ENCODE measurements around the gene SLC16A14. TPM values are rescaled to one million over a fixed set of nuclear protein-coding genes. Genes with fewer than 3 reads are reported as not detected.

SLC16A14 gene
- total RNA-seq, 1 donor from 2014 or later, result under 0.01 TPM

DNA sequence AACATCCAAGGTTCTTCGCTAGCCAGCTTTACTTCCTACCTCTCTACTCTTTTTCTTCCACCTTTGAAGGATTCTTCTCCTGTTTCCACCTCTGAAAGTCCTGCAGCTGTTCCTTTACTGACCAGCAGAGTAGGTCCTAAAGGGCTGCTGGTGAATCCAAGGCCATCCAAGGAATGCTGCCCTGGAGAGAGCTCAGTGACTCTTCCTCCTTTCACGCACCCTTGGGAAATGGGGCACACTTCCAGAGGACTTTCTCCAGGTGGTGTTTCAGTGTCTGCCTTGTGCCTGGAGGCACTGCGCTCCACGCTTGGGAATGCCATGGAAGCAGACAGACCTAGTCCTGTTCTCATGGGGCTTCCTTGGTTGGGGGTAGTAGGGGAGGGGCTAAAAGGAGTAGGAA, 45.4 kb downstream of the SLC16A14 start:
- no peak for DNase-seq

DNA sequence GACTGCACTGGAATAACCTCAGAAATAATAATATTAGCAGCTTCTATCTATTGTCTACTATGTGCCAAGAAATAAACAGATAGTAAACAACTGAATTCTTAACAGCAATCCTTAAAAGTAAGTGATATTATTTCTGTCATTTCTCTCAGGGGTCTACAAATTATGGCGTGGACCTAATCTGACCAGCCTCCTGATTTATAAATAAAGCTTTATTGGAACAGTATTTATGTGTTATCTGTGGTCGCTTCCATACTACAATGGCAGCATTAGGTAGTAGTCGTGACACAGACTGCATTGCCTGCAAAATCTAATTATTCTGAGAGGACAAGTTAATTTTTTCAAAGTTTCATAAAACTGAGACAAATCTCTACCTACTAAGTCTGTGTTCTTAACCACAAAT, 49.0 kb downstream of the SLC16A14 start:
- no peak for DNase-seq

DNA sequence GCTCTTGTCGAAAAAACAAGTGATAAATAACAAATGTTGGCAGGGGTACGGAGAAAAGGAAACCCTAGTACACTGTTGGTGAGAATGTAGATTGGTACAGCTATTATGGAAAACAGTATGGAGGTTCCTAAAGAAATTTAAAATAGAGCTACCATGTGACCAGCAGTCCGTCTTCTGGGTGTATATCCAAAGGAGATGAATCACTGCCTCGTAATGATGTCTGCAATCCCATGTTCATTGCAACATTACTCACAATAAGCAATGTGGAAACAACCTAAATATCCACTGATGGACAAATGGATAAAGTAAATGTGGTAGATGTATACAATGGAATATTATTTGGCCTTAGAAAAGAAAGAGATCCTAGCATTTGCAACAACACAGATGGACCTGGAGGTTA, 50.6 kb downstream of the SLC16A14 start:
- DNase-seq, result no peak

DNA sequence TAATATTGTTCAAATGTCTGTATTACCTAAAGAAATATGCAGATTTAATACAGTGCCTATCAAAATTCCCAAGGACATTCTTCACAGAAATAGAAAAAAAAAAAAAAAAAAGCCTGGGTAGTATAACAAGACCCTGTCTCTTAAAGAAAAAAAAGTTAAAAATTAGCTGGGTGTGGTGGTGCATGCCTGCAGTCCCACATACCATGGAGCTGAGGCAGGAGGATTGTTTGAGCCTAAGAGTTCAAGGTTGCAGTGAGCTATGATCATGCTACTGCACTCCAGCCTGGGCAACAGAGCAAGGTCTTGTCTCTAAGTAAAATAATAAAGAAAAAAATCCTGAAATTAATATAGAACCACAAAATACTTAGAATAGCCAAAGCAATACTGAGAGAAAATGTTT, 51.9 kb downstream of the SLC16A14 start:
- DNase-seq, result no peak

DNA sequence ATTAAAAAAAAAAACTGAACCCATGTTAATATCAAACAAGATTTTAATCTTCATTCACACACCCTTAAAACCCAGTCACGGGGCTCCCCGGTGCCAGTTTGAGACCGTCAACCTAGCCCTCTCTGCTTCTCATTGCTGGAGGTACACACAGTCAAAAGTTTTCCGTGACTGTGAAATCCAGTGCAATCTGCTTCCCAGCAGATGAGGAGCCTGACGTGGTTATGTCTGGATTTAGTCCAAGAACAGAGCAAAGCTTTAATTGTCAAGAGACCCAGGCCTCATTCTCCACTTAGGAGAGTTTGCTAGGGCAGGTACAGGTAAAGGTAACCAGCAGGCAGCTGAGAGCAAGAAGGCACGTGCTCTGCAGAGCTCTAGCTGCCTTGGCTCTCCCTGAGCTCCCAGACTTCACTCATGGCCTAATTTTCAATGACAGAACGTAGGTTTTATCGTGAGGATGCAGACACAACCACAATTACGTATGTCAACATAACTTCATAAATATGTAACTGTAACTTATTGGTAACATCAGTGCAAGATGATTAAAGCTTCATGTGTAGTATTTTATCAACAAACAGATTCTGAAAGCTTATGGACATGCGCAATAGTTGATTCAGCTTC, 56.3 kb downstream of the SLC16A14 start:
- no peak for DNase-seq

DNA sequence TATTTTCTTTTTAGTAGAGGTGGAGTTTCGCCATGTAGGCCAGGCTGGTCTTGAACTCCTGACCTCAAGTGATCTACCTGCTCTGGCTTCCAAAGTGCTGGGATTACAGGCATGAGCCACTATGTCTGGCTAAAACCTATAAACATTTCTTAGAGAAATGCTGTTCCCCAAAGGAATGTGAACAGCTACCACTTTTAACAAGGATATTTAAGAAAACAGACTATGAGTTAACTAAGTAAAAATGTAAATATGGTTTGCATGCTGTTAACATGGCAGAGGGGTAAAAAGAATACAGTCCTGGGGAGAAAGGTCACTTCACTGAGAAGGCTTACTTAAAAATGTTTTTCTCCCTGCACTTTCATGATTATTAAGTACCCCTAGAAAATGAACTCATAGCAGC, 57.1 kb downstream of the SLC16A14 start:
- DNase-seq, result no peak

DNA sequence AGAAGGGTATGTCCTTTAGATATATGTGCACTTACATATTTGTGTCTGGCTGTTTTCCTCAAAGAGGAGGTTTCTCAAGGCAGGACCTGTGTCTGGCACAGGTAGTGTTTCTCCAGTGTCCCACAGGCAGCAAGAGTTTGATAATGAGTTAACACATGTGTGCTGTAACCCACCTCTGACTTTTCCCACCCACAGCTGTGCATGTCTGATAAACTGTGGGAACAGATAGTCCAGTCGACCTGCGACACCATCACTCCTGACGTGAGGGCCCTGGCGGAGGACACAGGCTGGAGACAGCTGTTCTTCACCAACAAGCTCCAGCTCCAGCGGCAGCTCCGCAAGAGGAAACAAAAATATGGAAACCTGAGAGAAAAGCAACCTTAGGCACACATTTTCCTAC, 58.2 kb downstream of the SLC16A14 start:
- DNase-seq, result no peak

DNA sequence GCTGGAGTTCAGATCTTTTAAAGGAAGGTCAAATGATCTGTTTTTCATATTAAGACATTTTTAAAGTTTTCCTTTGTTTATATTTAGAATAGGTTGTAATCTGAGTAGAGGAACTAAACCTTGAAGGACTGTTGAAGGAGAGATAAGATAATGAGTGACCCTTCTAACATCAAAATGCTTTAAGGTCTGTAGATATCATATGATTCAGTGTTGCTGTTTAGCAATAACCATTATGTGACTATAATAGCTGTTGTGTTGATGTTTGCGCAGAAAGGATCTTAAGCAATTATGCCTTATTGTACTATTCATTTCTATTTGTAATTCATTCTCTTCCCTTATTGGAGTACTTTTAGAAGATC, 60.0 kb downstream of the SLC16A14 start:
- DNase-seq, result peak; percentile 4

DNA sequence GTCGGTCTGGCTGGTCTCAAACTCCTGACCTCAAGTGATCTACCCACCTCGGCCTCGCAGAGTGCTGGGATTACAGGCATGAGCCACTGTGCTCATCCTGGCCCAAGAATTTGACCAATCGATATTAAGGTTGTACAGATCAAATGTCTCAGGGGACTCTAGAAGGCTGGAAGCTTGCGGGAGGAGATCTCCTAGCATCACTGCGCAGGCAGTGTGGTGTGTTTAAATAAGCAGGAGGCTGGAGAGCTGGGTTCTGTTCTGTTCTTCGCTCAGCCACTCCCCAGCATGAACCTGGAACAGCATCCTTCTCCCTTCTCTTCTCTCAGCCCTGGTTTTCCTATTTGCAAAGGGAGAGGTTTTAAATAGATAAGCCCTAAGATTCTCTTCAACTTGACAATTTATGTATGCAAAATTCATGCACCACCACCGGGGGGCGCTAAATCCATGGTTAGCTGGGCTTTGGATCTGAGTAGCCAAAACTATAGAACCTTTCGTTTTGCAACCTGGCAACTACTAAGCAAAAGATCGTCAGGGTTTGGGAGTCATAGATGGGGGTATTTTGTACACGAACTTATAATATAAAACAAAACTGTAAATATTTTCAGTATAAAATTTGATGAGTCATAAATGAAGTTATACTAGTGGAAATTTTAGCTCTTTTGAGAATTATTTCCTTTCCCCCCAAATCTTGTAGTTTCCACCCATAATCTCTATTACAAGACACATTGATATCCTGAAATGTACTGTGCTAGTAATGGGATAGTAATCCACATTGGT, 60.6 kb downstream of the SLC16A14 start:
- peak; percentile 85 for DNase-seq

DNA sequence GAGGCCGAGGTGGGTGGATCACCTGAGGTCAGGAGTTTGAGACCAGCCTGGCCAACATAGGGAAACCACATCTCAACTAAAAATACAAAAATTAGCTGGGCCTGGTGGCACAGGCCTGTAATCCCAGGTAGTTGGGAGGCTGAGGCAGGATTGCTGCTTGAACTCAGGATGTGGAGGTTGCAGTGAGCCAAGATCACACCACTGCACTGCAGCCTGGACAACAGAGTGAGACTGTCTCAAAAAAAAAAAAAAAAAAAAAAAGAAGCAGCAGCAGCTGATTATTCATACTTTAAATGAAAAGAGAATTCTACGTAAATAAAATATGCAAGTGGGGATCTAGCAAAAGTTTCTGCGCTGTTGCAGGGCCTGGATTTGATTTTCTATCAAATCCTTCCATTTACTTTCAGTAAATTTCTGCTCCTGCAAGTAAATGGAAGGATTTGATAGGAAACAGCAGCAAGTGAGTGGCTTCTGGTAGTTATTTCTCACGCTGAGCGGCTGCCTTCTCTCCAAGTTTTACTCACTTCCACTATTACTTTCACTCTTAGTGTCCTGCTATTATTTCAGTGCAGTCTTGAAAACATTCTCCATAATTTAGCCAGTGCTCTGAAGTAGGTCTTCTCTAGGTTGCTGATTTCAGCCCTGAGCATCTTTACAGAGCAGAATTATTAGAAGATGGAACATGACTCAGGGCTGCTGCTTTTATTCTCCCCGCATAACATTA, 68.4 kb downstream of the SLC16A14 start:
- no peak for DNase-seq

DNA sequence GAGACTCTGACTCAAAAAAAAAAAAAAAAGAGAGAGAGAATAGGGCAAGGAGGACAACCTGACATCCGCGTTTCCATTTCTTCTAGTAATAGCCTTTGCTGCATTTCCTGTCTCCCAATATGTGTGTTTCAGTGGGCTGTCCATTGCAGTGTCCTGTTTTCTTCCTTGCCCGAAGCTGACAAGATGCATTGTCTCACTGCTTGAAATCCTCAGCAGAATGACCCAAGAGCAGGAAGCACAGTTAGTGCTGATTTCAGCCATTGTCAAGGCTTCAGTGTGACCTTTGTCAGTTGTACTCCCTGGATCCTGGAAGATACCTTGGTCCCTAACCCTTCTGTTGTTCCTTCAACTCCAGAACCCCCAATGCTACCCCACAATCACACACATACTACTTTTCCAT, 71.2 kb downstream of the SLC16A14 start:
- no peak for DNase-seq

DNA sequence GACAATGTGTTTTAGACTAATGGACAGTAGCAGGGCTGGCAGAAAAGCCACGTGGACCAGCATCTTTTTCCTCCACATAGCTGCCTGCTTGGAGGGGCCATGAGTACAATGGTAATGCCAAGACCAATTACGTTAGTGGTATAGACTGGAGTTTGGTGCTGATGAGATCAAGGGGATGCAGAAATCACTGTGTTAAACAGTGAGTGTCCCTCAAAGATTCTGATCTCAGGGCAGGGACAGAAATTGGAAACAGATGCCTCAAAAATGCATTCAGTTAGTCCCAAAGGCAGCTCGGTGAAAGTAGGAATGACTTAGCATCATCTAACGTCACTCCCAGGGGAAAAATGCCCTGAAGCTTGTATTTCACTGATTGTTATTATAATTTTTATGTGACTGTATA, 72.4 kb downstream of the SLC16A14 start:
- no peak for DNase-seq

DNA sequence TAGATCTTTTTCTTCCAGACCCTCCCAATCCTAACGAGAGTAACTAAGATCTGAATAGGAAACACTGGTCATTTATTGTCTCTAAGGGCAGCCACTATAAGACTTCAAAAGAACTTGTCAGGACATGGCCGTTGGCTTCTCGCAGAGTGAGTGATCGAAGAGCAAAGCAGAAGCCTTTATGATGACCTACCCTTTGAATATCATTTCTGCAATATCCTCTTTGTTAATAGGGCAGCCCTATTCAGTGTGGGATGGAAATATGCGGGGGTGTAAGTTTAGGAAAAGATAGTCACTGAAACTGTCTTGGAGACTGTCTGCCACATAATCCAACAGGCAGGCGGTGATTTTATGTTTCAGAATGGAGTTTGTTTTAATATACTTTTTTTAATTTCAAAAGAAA, 75.5 kb downstream of the SLC16A14 start:
- DNase-seq, result no peak

Other genes starting within 250 kb of the SLC16A14 start
- gene TRIP12, start 146.9 kb downstream of the SLC16A14 start, total RNA-seq, result 238 and 422 TPM in 2 replicates
- 0.98 and 1.0 TPM in 2 replicates for gene FBXO36, start 146.4 kb downstream of the SLC16A14 start, total RNA-seq
- gene SP110, start 151.1 kb upstream of the SLC16A14 start, total RNA-seq, result 5.3 and 7.4 TPM in 2 replicates
- 0.09 TPM in 1 of 2 replicates, not detected in the other for gene SP140, start 156.8 kb upstream of the SLC16A14 start, total RNA-seq

All from dermis blood vessel endothelial cell (primary cell).